ENCODE data around the gene PKDCC. TPM values are rescaled to one million over a fixed set of nuclear protein-coding genes. Genes with fewer than 3 reads are reported as not detected.

PKDCC gene
- total RNA-seq, 4 donors from 2014 or later = 5.9 to 21.4 (median 12.7) TPM

DNA sequence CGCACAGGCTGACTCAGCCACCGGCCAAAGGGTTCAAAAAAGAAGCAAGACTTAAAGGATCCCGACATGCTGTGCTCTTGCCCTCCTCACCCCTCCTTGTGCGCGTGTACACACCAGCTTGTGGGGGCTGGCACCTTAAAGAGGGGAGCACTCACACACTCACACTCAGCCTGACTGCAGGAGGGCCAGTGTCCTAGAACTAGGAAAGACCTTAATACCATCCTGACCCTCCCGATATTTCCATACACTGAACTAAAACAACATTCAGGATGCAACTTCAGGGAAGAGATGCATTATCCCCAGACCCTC, 5.6 kb downstream of the PKDCC start:
- WGBS, 2 donors = 70 to 73% methylated on average over 6 of the region's 6 CpGs

DNA sequence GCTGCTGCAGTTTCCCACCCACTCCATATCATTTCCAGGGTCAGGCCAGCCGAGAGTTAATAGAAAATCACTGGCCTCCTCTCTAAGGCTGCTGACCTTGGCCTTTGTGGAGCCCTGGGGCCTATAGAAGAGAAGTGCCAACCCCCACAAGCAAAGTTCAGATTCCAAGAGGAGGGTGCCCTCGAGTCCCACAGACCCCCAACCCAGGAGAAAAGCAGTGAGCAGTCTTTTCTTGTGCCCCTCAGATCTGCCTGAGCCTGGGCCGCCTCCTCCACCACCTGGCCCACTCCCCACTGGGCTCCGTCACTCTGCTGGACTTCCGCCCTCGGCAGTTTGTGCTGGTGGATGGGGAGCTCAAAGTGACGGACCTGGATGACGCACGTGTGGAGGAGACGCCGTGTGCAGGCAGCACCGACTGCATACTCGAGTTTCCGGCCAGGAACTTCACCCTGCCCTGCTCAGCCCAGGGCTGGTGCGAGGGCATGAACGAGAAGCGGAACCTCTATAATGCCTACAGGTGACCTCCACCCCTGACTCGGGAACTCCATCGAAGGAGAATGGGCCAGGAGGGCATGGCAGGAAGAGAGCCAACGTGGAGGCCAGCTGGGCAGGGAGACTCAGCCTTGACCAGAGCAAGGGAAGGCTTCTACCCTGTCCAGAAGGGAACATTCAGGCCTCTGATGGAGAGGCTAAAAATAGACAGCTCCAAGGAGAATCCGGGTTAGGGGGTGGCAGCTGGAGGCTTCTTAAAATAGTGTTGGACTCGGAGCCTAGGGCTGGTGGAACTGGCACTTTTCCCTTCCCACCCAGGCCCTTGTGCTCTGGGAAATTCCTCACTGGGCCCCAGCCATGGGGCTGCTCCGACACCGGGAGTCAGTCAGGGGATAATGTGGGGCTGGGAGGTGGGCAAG, 6.2 kb downstream of the PKDCC start:
- Histone ChIP-seq H3K27me3 (no peaks in the 10 kb centered on the region), H3K27ac (no peak overlapping the region), H3K36me3 (peaks cover 0 to 10% of the 10 kb centered on the region in 2 donors), H3K4me1 (peaks cover 3 to 14% of the 10 kb centered on the region in 2 donors), H3K9me3 (no peaks in the 10 kb centered on the region), H3K4me3 (replicated peaks in 1 of 3) (no peak overlapping the region)
- TF ChIP-seq, protein P1, sequence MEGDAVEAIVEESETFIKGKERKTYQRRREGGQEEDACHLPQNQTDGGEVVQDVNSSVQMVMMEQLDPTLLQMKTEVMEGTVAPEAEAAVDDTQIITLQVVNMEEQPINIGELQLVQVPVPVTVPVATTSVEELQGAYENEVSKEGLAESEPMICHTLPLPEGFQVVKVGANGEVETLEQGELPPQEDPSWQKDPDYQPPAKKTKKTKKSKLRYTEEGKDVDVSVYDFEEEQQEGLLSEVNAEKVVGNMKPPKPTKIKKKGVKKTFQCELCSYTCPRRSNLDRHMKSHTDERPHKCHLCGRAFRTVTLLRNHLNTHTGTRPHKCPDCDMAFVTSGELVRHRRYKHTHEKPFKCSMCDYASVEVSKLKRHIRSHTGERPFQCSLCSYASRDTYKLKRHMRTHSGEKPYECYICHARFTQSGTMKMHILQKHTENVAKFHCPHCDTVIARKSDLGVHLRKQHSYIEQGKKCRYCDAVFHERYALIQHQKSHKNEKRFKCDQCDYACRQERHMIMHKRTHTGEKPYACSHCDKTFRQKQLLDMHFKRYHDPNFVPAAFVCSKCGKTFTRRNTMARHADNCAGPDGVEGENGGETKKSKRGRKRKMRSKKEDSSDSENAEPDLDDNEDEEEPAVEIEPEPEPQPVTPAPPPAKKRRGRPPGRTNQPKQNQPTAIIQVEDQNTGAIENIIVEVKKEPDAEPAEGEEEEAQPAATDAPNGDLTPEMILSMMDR (IDR thresholded peaks at IDR 0.05) = no peak
- no peak for TF ChIP-seq POLR2A (IDR thresholded peaks at IDR 0.05)
- intact Hi-C loops (cut with DNase I) = no loop called here
- WGBS, 2 donors = 73 to 90% methylated on average over 21 to 22 of the region's 24 CpGs
- DNase-seq = no peak

More for the DNA sequence above, 5.6 kb downstream of the PKDCC start:
- Histone ChIP-seq H3K36me3 (peaks cover 0 to 10% of the 10 kb centered on the region in 2 donors), H3K27me3 (no peaks in the 10 kb centered on the region), H3K4me1 (peaks cover 8 to 18% of the 10 kb centered on the region in 2 donors), H3K4me3 (replicated peaks in 1 of 3) (no peak overlapping the region), H3K27ac (peak overlapping the region in 1 of 3 donors; percentile 17), H3K9me3 (no peaks in the 10 kb centered on the region)
- TF ChIP-seq POLR2A (IDR thresholded peaks at IDR 0.05) = no peak
- TF ChIP-seq, protein P1 (IDR thresholded peaks at IDR 0.05) = no peak
- intact Hi-C loops (cut with DNase I) = no loop called here
- no peak for DNase-seq

DNA sequence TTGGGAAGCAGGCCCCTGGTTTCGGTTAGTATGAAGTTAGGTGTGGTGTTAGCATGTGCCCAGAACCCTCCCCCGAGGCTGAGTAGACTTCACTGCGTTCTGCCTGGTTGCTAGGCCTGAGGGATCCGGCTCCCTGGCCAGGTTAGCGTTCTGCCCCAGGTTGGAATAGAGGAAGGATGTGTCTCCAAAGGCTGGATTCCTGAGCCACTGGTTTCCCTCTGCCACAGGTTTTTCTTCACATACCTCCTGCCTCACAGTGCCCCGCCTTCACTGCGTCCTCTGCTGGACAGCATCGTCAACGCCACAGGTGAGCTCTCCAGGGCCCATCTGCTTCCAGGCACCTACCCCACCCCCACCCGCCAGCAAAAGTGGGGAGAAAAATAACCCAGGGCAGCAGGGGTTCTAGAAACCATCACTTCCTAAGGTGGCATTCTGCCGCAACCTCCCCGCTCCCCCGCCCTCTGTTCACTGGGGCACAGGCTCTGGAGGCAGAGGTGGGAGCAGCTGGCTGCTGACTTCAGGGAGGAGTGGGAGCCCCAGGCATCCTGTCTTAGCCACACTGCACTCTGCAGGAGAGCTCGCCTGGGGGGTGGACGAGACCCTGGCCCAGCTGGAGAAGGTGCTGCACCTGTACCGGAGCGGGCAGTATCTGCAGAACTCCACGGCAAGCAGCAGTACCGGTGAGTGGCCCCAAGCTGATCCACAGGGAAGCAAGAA, 7.1 kb downstream of the PKDCC start:
- no peak for DNase-seq
- intact Hi-C loops (cut with DNase I) = no loop called here
- no peaks in the 10 kb centered on the region for H3K9me3 ChIP-seq
- H3K36me3 ChIP-seq = peaks cover 0 to 10% of the 10 kb centered on the region in 2 donors
- TF ChIP-seq POLR2A (IDR thresholded peaks at IDR 0.05) = no peak
- TF ChIP-seq, protein P1 (IDR thresholded peaks at IDR 0.05) = no peak
- H3K27ac ChIP-seq = no peak overlapping the region
- H3K4me3 ChIP-seq (replicated peaks in 1 of 3) = no peak overlapping the region
- no peaks in the 10 kb centered on the region for H3K27me3 ChIP-seq
- H3K4me1 ChIP-seq = peaks cover 0 to 6% of the 10 kb centered on the region in 2 donors
- WGBS, 2 donors = 78 to 91% methylated on average over 11 to 19 of the region's 19 CpGs

DNA sequence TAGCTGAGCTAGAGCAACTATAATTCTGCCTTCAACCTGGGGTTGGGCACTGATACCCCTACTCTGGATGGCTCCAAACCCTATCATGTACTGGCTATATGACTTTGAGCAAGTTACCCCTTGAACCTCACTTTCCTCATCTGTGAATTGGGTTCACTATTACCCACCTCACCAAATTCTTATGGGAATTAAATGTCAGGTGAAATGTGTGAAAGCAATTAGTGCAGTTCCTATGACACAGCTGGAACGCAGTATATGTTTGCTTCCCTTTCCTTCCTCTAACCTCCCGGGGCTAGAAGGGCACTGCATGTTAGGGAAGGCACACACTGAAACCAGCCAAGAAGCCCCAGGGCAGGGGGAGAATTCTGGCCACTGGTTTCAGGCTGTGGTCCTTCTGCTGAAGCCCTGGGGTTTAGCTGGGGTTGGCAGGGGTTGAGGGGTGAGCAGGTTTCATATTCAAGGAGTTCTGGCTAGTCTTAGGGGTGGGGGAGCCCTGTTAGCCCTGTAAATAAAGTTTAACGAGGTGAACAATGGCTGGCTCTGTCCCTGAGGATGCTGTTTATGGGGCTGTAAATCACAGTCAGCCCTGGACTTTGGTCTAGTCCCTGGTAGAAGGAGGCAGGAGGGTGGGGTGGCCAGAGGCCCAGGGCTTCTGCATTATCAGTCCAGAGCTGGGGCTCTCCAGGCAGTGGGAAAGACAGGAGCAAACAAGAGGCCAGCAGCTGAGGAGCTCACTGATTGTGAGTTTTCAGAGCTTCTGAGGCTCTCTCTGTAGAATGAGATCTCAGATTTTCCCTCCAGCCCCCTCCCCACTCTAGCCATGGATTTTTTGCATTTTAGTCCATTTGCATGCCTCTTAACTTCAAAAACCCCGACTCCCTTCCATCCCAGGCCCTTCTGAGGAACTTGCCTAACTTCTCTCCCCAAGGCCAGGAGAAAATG, 8.0 kb downstream of the PKDCC start:
- no peak for DNase-seq
- intact Hi-C loops (cut with DNase I) = no loop called here
- TF ChIP-seq, protein P1 (IDR thresholded peaks at IDR 0.05) = no peak
- no peak for TF ChIP-seq POLR2A (IDR thresholded peaks at IDR 0.05)
- Histone ChIP-seq H3K27ac (no peak overlapping the region), H3K4me3 (replicated peaks in 1 of 3) (no peak overlapping the region), H3K4me1 (peaks cover 0 to under 1% of the 10 kb centered on the region in 2 donors), H3K36me3 (peaks cover 0 to 10% of the 10 kb centered on the region in 2 donors), H3K9me3 (no peaks in the 10 kb centered on the region), H3K27me3 (no peaks in the 10 kb centered on the region)
- 75 to 83% methylated on average over 4 of the region's 4 CpGs for WGBS, 2 donors
